ENCODE data around the gene ZNF66. TPM values are rescaled to one million over a fixed set of nuclear protein-coding genes. Genes with fewer than 3 reads are reported as not detected.
"Not testable (repeated sequence)": the region's sequence is repeated elsewhere in the genome, so short reads cannot be mapped to it uniquely, and the experiment has no call there.

ZNF66 gene
- 1 to 10 TPM in 1 of 2 donors, under 1 TPM in 1; 0.67 to 2.3 TPM for total RNA-seq

GRCh38 chr19:20776083-20777076, at the start of gene ZNF66:
TSS of gene ZNF66 (plus strand) at chr19:20776304. CDS start at chr19:20776448, 144 bp downstream.
- DNase-seq (ENCODE audit: low spot score) = peak; percentile 99
- Histone ChIP-seq H3K27ac (peak within 1 kb of the TSS in 1 of 2 donors; percentile 50), H3K4me1 (peaks cover 0 to 6% of the 10 kb centered on the region in 2 donors), H3K27me3 (no peaks in the 10 kb centered on the region), H3K9me3 (no peaks in the 10 kb centered on the region), H3K4me3 (peak within 1 kb of the TSS; percentile 74 to 79), H3K36me3 (no peaks in the 10 kb centered on the region)
- TF ChIP-seq CTCF (IDR thresholded peaks at IDR 0.05) = no peak

GRCh38 chr19:20750169-20750568, 25.9 kb upstream of the ZNF66 start:
- H3K36me3 ChIP-seq; H3K4me3 ChIP-seq; H3K27ac ChIP-seq; H3K27me3 ChIP-seq; H3K4me1 ChIP-seq; H3K9me3 ChIP-seq; DNase-seq (ENCODE audit: low spot score): not testable (repeated sequence)

GRCh38 chr19:20752291-20752690, 23.8 kb upstream of the ZNF66 start:
- not testable (repeated sequence) for H3K9me3 ChIP-seq; DNase-seq (ENCODE audit: low spot score); H3K27me3 ChIP-seq; H3K4me1 ChIP-seq; H3K36me3 ChIP-seq; H3K27ac ChIP-seq; H3K4me3 ChIP-seq

- not testable (repeated sequence) for H3K9me3 ChIP-seq; H3K4me1 ChIP-seq; H3K27ac ChIP-seq; H3K4me3 ChIP-seq; H3K36me3 ChIP-seq; H3K27me3 ChIP-seq; DNase-seq (ENCODE audit: low spot score)
These were observed 6.8 kb upstream of the ZNF66 start for GRCh38 chr19:20769225-20769736.

- Histone ChIP-seq H3K4me1 (no peaks in the 10 kb centered on the region), H3K27ac (no peak overlapping the region), H3K9me3 (no peaks in the 10 kb centered on the region), H3K4me3 (no peak overlapping the region), H3K27me3 (no peaks in the 10 kb centered on the region), H3K36me3 (no peaks in the 10 kb centered on the region)
- no peak for TF ChIP-seq CTCF (IDR thresholded peaks at IDR 0.05)
- no peak for DNase-seq (ENCODE audit: low spot score)
These were observed 11.7 kb downstream of the ZNF66 start for GRCh38 chr19:20787786-20788185.

- no peak overlapping the region for H3K27ac ChIP-seq
- no peak overlapping the region for H3K4me3 ChIP-seq
- no peaks in the 10 kb centered on the region for H3K27me3 ChIP-seq
- TF ChIP-seq CTCF (IDR thresholded peaks at IDR 0.05) = no peak
- H3K4me1 ChIP-seq = no peaks in the 10 kb centered on the region
- H3K36me3 ChIP-seq = no peaks in the 10 kb centered on the region
- H3K9me3 ChIP-seq = no peaks in the 10 kb centered on the region
- DNase-seq (ENCODE audit: low spot score) = no peak
These were observed 15.7 kb downstream of the ZNF66 start for GRCh38 chr19:20791806-20792205.

GRCh38 chr19:20806311-20807262, 30.5 kb downstream of the ZNF66 start:
- not testable (repeated sequence) for H3K27ac ChIP-seq; H3K4me3 ChIP-seq; DNase-seq (ENCODE audit: low spot score); H3K4me1 ChIP-seq; H3K27me3 ChIP-seq; H3K36me3 ChIP-seq
- H3K9me3 ChIP-seq = peaks cover 14 to 94% of the 10 kb centered on the region in 2 donors
